ENCODE measurements around the gene TAF1B.

- no peak for TF ChIP-seq CTCF (conservative IDR thresholded peaks at IDR 0.05 in 1 of 2, IDR thresholded peaks at IDR 0.05 in 1 of 2; ENCODE audit: low read depth in 1 of 2, low read length in 2 of 2)
- no peak for TF ChIP-seq EZH2 (IDR thresholded peaks at IDR 0.05; ENCODE audit: low read length, missing control alignments)
Observed at GRCh38 chr2:9820020-9820973, 23.0 kb upstream of the TAF1B start.
